Cardiac septum (tissue), 1 donor: ENCODE measurements around the gene MPC1. TPM values are rescaled to one million over a fixed set of nuclear protein-coding genes. Genes with fewer than 3 reads are reported as not detected.
A peak's percentile ranks its signal among the peaks of the same experiment; 100 is the strongest.
"Not testable (repeated sequence)": the region's sequence is repeated elsewhere in the genome, so short reads cannot be mapped to it uniquely, and the experiment has no call there.

Experiments used
- DNase-seq: peaks from one replicate; pipeline ENCODE4 v3.0.0-alpha.2; 2020; ENCODE audit warnings: low spot score
- intact Hi-C: fragments of 100-400 bp; cut with DNase I; formaldehyde crosslinking; loops from one replicate; pipeline ENCODE4 v1.14.0; 2022
- total RNA-seq: library from RNA; stranded (reverse); fragmentation: NEBNext Ultra II Directional; extraction: Animal tissue kit (Norgen Biotek cat#: 25700); gene quantifications from one replicate; pipeline ENCODE4 v1.2.1, GENCODE V29; 2021
- donor health status: DM: no; HTN: no; CAD: no.

MPC1 gene
- total RNA-seq, 1 donor from 2014 or later = 396 TPM

DNA sequence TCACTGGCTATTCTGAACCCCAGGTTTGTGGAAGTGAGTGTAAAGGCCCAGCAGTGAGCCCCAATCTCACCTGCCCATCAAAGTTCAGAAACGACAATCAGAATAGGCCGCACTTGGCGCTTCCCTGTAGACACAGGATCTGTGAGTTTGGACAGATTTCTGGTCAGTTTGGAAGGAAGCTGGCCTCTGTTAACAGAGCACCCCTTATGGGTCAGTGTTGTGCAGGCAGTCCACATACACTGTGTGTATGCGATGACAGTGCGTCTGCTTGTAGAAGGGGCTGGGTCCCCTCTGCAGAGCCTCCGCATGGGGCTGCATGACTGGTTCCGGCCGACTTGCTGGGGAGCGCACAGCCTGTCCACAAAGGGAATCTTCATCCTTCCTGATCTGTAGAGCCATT, 3.4 kb upstream of the MPC1 start:
- DNase-seq = no peak
- intact Hi-C loops = no loop called here

DNA sequence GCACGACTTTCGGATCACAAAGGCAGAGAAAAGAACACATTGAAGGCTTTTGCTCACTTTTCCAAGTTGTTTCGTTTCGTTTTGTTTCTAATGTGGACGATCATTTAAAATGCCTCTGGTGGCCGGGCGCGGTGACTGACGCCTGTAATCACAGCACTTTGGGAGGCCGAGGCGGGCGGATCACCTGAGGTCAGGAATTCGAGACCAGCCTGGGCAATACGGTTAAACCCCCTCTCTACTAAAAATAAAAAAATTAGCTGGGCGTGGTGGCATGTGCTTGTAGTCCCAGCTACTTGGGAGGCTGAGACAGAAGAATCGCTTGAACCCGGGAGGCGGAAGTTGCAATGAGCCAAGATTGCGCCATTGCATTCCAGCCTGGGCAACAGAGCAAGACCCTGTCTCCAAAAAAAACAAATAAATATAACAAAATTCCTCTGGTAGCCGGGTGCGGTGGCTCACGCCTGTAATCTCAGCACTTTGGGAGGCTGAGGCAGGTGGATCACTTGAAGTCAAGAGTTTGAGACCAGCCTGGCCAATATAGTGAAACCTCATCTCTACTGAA, 1.1 kb upstream of the MPC1 start:
- DNase-seq = not testable (repeated sequence)
- intact Hi-C loops = loop anchor here (2.0 to 5.0 kb wide), 3 partner anchors 19 to 67 kb away; partner anchors contain the start of gene SFT2D1

DNA sequence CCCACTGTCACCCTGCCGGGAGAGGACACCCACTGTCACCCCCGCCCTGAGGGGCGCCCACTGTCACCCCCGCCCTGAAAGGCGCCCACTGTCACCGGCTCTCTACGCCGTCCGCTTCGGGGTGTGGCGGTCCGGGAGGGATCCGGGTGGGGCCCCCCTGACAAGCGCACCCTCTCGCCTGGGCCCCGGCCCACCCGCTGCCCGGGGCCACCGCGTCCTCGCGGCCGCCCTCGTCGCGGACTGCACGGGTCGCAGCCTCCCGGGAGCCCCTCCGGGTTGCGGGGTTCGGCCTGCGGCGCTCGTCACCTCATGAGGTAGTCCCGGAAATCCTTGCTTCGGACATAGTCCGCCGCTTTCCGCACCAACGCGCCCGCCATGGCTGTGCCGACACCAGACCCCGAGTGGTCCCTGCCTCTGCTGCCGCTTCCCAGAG, 224 bp downstream of the MPC1 start:
- DNase-seq = no peak
- intact Hi-C loops = loop anchor here (2.0 to 5.0 kb wide), 3 partner anchors 18 to 65 kb away; partner anchors contain the start of gene SFT2D1

DNA sequence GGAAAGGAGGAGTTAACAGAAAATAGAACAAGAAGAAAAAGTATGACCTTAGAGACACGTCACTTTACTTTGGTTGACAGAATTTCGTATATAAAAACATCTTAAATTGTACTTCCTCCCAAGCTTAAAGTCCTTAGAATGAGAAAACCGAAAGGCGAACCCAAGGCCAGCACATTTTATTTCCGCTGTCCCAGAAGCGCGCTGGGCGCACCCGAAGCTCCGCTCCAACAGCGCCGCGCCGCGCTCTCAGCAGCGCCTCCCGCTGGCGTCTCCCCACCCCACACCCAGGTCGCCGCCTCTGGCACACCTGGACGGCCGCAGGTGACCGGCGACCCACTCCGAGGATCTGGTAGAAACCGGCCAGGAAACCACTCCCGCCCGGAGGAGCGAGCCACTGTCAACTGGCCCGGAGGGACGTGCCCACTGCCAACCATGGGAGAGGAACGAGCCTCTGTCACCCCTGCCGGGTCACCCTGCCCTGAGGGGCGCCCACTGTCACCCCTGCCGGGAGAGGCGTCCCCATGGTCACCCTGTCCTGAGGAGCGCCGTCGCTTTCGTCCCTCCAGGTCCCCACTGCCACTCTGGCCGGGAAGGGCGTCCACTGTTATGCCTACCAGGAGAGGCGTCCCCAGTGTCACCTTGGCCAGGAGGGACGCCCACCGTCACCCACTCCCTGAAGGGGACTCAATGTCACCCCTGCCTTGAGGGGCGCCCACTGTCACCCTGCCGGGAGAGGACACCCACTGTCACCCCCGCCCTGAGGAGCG, 824 bp downstream of the MPC1 start:
- peak; percentile 92 for DNase-seq
- intact Hi-C loops = loop anchor here (2.0 to 5.0 kb wide), 3 partner anchors 17 to 65 kb away; partner anchors contain the start of gene SFT2D1

DNA sequence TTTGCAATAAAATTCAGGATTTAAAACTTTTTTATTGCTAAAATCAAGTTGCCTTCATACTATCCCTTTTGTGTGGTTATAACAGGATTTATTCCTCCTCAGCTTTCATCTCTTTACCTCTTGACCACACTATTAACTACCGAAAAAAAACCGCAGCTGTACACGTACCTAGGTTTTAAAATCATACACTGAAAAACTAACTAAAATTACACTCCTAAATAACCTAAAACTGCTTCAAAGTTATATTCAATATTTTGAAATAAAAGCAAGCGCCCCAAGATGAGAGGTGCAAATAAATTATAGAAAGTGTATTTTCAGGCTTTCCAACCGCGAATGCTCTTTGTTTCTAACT, 1.4 kb downstream of the MPC1 start:
- intact Hi-C loops = loop anchor here (5.0 kb wide), 1 partner anchor 64 kb away; no protein-coding TSS in a partner anchor

DNA sequence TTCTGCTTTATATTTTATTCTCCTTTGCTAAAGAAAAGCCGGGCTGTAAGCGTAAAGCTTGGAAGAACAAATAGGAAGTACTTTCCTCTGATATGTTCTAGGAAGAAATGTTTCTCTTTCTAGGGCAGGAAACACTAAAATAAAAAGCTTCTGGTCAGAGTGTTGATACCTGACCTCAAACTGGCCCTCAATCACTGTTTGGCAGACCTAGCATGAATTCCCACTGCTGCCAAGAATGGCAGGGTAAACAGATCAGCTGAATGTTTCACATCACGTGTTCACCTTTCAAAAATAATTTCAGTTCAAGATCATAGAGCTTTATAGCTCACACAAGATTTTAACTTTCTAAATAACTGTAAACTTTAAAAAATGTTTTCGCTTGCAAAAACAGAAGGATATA, 2.9 kb downstream of the MPC1 start:
- DNase-seq = no peak
- intact Hi-C loops = loop anchor here (5.0 kb wide), 1 partner anchor 62 kb away; no protein-coding TSS in a partner anchor

More for the DNA sequence above, 1.4 kb downstream of the MPC1 start:
- no peak for DNase-seq

DNA sequence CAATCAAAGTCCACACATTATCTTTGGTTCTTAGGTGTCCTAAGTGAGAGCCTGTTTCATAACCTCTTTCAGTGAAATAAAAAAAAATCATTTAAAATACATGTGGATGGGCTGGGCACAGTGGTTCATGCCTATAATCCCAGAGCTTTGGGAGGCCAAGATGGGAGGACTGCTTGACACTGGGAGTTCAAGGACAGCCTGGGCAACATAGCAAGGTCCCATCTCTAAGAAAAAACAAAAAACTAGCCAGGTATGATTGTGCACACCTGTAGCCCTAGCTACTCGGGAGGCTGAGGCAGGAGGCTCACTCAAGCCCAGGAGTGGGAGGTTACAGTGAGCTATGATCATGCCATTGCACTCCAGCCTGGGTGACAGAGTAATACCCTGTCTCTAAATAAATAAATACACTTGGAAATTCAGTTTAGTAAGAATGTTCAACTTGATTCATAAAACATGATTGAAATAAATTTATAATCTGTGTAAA, 3.6 kb downstream of the MPC1 start:
- intact Hi-C loops = no loop called here
- no peak for DNase-seq

DNA sequence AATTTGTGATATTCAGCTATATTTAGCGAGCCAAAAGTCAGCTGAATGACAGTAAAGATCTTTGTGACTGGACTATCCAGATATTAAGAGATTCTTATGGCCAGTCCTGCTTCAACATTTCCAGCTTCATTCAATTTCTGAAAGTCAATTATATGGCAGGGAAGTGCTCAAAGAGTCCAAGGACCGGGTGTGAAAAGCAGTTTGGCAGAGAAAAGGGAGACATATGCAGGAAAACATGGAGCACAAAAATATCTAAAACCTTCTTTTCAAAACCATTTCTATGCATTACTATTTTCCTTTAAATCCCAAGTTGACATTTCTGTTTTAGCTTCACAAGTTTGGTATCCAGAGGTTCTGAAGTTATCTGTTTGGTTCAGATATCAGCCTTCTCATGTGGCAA, 5.0 kb downstream of the MPC1 start:
- intact Hi-C loops = no loop called here
- no peak for DNase-seq

DNA sequence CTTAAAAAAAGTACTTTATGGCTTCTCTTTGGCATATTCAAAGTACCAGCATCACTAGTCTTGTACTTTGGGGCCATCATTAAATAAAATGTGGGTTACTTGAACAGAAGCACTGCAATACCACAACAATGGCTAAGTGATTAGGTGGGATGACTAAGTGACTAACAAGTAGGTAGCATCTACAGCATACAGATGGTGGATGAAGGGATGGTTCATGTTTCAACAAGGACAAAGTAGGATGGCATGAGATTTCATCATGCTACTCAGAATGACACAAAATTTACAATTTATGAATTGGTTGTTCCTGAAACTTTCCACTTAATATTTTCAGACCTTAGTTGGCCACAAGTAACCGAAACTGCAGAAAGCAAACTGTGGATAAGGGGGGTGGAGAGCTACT, 7.7 kb downstream of the MPC1 start:
- intact Hi-C loops = no loop called here
- DNase-seq = no peak

DNA sequence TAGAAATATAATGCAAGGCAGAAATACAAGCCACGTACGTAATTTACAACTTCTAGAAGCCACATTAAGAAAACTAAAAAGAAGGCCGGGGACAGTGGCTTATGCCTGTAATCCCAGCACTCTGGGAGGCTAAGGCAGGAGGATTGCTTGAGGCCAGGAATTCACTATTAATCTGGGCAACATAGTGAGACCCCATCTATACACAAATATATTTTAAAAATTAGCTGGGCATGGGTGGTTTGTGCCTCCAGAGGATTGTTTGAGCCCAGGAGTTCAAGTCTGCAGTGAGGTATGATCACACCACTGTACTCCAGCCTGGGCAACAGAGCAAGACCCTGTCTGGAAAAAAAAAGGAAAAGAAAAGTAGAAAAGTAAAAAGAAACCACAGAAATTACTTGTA, 12.3 kb downstream of the MPC1 start:
- DNase-seq = no peak
- intact Hi-C loops = no loop called here

DNA sequence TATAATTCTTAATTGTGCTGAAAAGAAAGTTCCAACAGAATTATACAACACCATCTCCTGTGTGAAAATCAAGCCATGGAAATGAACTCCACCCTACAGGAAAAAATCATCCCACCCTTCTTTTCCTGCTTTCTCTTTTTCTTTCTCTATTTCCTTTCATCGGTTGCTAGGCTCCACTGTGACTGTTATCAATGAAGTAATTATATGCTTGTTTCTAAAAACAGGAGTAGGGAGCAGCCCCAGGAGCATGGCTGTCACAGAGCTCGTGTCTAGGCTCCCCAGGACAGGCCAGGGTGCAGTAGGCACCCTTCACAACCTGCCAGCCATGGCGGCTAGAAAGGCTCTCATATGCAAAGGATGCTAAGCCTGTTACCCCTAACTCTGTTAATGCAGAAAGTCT, 13.0 kb downstream of the MPC1 start:
- no peak for DNase-seq
- intact Hi-C loops = no loop called here

DNA sequence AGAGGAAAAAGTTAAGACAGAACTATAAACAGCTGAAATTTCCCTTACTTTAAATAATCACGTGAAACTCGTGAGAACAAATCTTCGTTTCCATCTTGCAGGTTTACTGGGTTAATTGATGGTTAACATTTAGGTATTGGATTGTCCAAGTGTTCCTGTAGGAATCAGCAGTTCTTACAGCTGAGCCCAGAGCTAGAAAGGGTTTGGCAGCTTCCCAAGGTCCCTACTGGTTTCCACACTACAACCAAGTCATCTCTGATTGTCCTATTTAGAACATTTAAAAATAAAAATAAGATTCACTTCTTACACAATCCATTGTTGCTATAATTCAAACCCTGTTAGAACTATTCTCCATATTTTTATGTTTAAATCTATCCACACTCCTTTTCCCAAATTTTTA, 15.8 kb downstream of the MPC1 start:
- DNase-seq = no peak
- intact Hi-C loops = no loop called here

DNA sequence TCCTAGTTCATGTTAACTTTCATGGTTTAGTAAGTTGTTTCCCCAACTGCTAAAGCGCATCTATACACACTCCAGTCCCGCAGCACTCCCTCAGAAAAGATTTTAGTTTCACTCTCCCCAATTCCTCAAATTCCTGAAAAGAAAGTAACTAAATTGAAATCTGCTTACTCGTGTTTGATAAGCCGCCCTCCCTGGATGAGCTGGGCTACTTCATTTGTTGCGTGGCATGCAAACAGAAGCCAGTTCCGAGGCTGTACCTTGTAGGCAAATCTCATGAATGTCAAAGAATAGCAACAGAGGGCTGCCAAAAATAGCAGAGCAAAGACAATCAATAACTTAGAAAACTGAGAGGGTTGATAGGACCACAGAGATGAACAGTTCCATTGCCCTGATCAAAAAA, 16.9 kb downstream of the MPC1 start:
- no peak for DNase-seq
- intact Hi-C loops = loop anchor here (2.0 kb wide), 1 partner anchor 17 kb away; the partner anchor contains the start of gene MPC1

DNA sequence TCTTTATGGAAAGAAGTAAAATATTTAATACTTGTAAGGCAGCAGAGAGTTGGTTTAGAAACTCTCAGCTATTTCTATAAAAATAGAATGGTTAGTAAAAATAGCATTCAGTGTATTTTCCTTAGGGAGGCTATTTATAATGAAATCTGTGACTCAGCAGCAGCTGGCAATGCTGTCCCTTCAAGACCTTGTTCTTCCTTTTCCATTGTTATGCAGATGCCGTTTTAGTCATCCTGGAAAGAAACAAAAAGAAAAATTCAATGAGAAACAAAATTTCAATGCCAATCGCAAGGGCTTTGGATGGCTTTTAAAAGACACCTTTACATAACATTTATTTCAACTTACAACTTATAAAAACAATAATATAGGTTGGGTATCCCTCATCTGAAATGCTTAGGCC, 17.5 kb downstream of the MPC1 start:
- intact Hi-C loops = loop anchor here (2.0 kb wide), 1 partner anchor 18 kb away; the partner anchor contains the start of gene MPC1
- no peak for DNase-seq

DNA sequence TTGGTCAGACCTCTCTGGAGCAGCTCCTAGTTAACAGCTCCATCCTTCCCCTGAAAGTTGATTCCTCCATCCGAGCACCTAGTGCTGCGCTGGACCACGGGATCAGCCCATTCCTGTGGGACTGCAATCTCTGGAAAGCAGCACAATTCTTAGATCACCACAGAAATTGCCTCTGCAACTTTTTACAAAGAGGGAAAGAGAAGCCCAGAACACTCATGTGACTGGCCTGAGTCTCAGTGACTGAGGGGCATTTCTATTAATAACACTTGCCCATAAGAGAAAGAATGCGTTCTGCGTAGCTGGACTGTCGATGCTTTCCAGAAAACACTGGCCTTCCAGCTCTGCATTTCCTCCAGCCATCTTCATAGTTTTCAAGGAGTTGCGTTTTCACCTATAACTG, 18.3 kb downstream of the MPC1 start:
- peak; percentile 76 for DNase-seq
- intact Hi-C loops = loop anchor here (2.0 kb wide), 1 partner anchor 18 kb away; the partner anchor contains the start of gene MPC1

DNA sequence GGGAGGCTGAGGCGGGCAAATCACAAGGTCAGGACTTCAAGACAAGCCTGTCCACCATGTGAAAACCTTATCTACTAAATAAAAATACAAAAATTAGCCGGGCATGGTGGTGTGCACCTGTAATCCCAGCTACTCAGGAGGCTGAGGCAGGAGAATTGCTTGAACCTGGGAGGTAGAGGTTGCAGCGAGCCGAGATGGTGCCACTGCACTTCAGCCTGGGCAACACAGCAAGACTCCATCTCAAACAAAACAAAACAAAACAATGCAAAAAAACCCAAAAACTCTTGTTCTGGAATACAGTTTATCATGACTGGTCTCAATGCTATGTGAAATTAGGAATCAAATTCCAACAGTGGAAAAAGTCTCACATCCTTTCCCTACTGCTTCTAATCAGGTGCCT, 20.3 kb downstream of the MPC1 start:
- DNase-seq, intact Hi-C loops: not testable (repeated sequence)

DNA sequence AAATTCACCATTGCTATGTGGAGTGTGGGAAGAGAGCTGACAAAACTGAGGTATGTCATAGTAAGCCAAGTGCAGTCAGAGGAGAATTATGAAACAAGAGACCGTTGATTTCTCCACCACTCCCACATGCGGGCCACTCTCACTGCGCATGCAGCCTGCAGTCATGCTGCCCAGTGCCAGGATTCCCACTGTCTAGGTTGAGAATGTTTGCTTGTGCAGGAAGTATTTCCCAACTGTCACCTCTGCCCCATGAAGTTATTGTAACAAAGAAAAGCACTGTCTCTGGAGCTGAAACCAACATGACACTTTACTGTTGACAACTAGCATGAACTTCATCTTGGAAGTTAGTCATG, 21.7 kb downstream of the MPC1 start:
- intact Hi-C loops = no loop called here
- no peak for DNase-seq

DNA sequence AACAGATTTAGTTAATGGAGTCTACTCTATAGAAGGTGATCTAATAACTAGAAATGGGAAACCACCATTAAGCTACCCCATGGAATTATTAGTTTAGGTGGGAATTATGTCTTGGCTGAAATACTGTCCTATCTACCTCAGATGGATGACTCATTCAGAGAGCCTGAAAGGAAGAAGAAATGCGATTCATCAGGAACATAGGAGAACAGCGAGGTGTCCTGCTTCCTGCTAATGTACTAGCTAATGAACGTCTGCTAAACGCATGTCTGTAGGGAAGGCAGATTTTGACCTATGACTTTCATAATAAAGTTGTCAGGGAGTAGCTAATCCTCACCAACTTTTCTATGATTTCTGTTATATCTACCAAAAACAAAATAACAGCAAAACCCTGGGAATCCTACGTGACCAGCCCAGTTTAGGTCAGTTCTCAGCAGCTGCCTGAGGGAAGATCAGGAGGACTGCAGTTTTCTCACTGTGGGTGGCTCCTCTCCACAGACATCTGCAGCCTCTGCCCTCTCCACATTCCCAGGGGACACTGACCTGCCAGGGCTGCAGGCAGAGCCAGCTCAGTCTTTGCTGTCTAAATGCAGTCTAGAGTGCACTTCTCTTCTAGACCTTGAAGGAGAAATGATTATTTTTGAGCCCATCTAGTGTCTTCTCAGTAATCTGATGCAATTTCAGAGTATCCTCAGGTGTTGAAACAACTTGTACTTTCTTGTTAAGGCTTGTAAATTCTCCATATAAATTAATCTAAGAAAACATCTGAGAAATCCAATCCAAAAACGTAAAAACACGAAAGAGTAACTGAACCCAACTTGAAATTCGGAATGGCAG, 22.3 kb downstream of the MPC1 start:
- intact Hi-C loops = no loop called here
- no peak for DNase-seq

DNA sequence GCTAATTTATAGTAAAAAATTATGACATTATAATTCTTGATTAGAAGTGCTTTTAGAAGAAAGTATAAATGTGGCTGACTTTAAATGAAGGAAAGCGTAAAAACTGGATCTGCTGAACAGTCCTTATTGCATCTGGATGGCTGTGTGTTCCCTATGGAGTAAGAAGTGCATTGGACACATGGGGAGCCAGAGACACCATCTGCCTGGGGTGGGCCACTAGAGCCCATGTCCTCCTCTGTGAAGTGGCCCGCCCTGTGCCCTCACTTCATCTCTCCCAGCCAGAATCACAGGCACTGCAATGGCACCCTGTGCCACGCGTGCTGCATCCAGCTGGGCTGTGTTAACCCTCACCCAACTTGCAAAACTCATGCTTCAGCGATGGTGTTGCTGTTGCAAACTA, 27.2 kb downstream of the MPC1 start:
- no peak for DNase-seq
- intact Hi-C loops = no loop called here

DNA sequence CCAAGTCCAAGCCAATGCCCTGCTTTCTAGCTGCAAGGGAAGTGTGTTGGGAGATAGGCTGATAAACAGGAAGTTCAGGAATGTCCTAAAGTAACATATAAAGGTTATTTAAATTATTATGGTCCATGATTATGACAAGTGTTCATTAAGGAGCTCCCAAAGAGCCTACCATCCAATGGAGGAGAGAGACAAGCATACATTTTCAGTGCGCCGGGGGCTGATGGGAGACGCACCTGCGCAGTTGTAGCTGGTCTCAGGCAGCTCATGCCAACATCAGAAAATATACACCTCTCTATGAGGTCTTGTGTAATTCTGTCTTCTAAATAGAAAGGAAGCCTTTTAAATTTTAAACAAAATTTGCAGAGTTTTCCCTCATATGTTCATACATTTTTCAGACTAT, 27.8 kb downstream of the MPC1 start:
- intact Hi-C loops = no loop called here
- DNase-seq = no peak
